GM21367 (cell line): ENCODE data around the gene LY9.

ENCODE experiments used
- ATAC-seq: cut with Tn5 transposase; IDR thresholded peaks from one replicate; pipeline ENCODE4 v1.9.1; 2021; ENCODE audit not compliant: unreplicated experiment

Gene LY9

DNA sequence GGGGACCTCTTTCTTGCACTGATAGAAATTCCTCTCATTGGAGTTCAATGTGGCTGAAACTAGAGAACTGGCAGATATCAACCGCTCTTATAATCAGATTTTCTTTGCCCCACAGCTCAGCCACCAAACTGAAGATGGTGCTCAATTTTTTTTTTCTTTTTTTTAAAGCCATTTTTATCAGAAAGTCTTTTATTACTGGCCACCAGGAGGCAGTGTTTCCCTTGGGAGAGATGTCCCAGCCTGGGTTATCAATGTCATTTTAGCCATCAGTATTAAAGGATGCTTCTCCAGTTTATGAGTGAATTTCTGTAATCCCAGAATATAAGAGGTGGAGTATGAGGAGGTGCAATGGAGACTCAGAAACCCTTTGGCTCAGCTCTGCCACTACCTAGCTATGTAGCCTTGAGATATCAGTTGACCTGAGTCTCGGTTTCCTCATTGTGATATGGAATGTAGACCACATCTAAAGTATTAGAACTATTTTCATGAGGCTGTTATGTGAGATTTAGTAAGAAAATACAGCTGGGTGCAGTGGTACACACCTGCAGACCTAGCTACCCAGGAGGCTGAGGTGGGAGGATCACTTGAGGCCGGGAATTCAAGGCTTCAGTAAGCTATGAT, 39.1 kb downstream of the LY9 start:
- no peak for ATAC-seq

- no peak for ATAC-seq
These were observed 39.8 kb downstream of the LY9 start for GRCh38 chr1:160835751-160836150.

GRCh38 chr1:160836561-160836960, 40.6 kb downstream of the LY9 start:
- no peak for ATAC-seq

- no peak for ATAC-seq
These were observed 41.1 kb downstream of the LY9 start for GRCh38 chr1:160836981-160837557.

DNA sequence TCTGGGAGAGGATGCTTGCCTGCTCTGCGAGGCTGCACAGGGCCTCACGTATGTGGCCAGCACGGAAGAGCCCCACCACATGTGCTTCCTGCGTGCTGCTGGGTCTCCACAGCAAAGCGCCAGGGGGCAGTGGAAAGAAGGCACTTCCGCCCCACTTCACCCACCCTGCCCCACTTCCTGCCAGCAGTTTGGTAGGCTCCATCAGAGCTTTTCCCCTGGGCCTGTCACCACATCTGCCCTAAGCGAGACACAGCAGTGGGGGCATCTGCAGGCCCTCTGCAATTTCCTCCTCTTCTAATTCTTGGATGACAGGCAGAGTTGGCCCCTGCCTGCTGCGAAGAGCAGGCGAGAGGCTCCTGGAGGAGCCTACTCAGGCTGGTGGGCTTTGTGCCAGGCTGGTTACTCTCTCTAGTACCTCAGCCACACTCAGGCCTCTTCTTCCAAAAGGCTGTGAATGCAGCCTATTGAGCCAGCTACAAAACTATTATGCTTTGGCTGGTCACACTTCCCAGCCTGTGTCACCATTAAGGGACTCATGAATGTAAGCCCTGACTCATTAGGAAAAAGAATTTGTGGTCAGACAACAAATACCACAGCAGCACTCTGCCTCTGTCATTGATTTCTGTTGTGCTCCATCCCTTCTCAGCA, 41.7 kb downstream of the LY9 start:
- ATAC-seq = peak; percentile 69

- ATAC-seq = no peak
These were observed 42.9 kb downstream of the LY9 start for GRCh38 chr1:160838888-160839287.

GRCh38 chr1:160839746-160840145, 43.8 kb downstream of the LY9 start:
- no peak for ATAC-seq

- no peak for ATAC-seq
These were observed 45.1 kb downstream of the LY9 start for GRCh38 chr1:160841079-160841478.

- no peak for ATAC-seq
These were observed 48.7 kb downstream of the LY9 start for GRCh38 chr1:160844447-160845232.

- ATAC-seq = no peak
These were observed 50.3 kb downstream of the LY9 start for GRCh38 chr1:160846281-160846680.

- ATAC-seq = no peak
These were observed 54.6 kb downstream of the LY9 start for GRCh38 chr1:160850541-160850940.

DNA sequence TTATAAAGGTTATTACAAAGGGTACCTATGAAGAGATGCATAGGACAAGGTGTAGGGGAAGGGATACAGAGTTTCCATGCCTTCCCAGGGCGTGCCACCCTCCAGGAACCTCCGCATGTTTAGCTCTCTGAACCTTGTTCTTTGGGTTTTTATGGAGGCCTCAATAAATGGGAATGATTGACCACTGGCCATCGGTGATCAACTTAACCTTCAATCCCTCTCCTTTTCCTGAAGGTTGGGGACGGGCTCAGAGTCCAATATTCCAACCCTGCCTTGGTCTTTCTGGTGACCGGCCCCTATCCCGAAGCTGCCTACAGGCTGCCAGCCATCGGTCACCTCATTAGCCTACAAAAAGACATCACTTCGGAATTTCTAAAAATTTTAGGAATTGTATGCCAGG, 55.0 kb downstream of the LY9 start:
- ATAC-seq = no peak

GRCh38 chr1:160853014-160853413, 57.0 kb downstream of the LY9 start:
- no peak for ATAC-seq

GRCh38 chr1:160853754-160854153, 57.8 kb downstream of the LY9 start:
- no peak for ATAC-seq

DNA sequence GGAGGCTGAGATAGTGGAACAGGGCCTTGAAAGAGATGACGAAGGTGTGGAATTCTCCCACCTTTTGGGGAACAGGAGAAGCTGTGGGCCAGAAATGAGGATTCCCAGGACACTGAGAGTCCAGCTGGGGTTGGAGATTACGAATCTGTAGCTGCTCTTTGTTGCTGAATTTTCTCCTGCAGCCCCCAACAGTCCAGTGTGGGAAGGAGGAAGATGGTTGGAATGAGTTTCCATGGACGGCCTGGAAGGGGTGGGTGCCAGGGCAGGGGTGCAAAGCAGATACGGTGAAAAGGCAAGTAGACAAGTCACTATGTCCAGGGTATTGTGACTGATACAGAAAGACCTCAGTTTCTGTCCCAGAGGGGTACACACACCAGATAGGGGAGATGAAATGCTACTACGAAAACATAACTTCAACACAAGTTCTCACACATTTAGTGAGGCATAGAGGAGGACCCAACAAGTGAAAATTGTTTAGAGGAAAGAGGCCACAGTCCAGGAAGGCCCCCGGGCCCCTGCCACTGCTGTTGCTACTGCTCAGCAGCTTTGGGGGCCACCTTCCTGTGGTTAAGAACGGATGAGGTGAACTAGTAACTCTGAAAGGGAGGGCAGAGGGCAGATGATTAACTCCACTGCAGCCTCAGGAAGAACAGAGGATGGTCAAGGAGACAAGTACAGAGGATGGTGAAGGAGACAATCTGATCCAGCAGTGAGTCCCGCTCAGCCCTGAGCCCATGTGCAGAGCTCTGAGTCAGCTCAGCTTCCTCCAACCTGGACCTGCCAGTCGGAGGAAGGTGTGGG, 59.4 kb downstream of the LY9 start:
- no peak for ATAC-seq

DNA sequence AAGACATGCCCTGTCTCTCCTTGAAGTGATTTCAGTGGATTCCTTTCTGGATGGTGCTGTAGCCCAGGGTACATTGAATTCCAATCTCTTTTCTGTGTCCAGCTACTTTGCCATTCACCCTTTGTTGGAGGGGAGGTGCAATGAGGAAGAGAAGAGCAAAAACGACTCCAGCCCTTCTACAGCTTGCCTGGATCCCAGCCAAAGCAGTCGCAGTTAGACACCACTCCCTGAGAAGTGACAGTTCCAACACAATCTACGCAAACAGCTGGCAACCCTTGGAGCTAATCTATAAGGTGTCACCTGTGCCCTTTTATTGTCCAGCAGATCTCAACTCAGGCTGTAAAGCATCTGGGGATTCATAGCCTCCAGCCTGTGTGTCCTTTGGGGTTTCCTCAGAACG, 62.1 kb downstream of the LY9 start:
- ATAC-seq = no peak

- ATAC-seq = no peak
These were observed 62.5 kb downstream of the LY9 start for GRCh38 chr1:160858507-160858906.

DNA sequence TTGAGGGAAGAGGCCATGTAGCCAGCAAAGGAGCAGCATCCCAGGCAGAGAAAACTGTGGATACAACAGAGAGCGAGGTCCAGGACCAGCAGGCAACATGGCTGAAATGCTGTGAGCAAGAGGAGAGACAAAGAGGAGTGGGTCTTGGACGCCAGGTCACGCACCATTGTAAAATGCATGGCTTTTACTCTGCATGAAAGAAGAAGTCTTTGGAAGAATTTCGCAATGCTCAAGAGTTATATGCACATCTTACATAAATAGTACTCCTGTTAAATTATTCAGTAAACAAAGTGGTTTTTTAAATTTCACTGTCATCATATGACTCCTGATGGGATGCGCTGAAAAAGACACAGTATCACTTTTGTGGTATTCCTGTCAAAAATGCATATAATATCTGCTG, 63.2 kb downstream of the LY9 start:
- ATAC-seq = no peak

GRCh38 chr1:160860840-160861505, 65.0 kb downstream of the LY9 start:
- ATAC-seq = no peak

- peak; percentile 59 for ATAC-seq
These were observed 66.5 kb downstream of the LY9 start, which contains the start of gene CD244 for GRCh38 chr1:160862203-160863060. Gene CD244, minus strand, starts transcription at chr1:160862887. Its CDS starts 210 bp downstream, at chr1:160862677.
